ENCODE measurements around the gene NCOA7. TPM values are rescaled to one million over a fixed set of nuclear protein-coding genes. Genes with fewer than 3 reads are reported as not detected.

The NCOA7 gene
- total and polyA plus RNA-seq, 9 of the 15 experiments (the other 6 are each of a cell fraction or from before 2014, with no cell fraction given), result 5.8 to 14.6 (median 9.3) TPM

DNA sequence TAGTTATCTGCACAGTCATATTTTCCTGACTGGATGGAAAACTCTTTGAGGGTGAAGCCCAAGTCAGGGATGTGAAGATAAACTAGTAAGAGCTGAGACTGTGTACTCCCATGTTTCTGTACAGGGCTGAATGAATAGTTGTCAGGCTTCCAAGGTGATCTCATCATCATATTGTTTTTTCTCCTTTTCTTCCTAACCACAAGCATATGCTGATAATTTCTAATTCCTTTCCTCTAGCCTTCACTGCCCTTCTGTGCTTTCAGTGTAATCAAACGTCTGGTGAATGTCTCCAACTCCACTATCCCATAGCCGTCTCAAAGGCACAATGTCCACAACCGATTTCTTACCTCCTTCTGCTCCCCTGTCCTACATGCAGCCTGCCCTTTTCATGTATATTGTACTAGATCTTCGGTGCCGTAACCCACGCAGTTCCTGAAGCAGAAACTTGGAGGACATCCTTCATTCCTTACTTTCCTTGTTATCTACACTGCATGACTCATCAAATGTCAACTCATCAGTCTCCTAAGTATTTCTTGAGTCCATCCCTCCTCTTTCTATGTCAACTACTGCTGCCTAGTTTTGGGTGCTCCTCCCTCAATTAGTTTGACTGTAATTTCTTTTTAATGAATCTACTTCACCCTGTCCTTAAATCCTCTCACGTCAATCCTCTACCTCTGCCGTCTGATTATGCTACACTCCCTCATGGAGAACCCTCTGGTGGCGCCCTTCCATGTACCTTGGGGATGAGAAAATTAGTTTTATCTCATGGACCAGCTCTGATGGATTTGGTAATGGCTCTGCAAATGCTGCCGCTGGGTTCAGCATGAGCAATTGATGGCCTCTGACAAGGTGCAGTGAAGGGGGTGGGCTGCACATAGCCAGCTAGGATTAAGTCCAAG lies 21.9 kb downstream of the NCOA7 start (continued):
- TF ChIP-seq ARID3A (IDR thresholded peaks at IDR 0.05; ENCODE audit: borderline replicate concordance, low read depth, low read length) (no peak), RBFOX2 (IDR thresholded peaks at IDR 0.05; ENCODE audit: low read depth, low read length) (no peak), TBL1XR1 (IDR thresholded peaks at IDR 0.05; ENCODE audit: low read length in 2 of 2) (no peak), SMAD2 (IDR thresholded peaks at IDR 0.05; ENCODE audit: low read depth, low read length) (no peak), ZBTB17 (CRISPR knock-in tag; IDR thresholded peaks at IDR 0.05) (peak; percentile 80), HNRNPH1 (optimal IDR thresholded peaks at IDR 0.05; ENCODE audit: low read depth, low read length) (no peak), RBBP5 (IDR thresholded peaks at IDR 0.05; ENCODE audit: borderline replicate concordance, insufficient read depth, low read length, poor library complexity, severe bottlenecking) (peak; percentile 50), NBN (IDR thresholded peaks at IDR 0.05; ENCODE audit: low read depth) (peak; percentile 88), WHSC1 (IDR thresholded peaks at IDR 0.05; ENCODE audit: low read length) (no peak), IRF9 (tag; IDR thresholded peaks at IDR 0.05) (no peak), MEF2D (tag; conservative IDR thresholded peaks at IDR 0.05; ENCODE audit: low read depth) (peak; percentile 46; the same call in 1 of the 2 replicates)
- TF ChIP-seq, protein P1, sequence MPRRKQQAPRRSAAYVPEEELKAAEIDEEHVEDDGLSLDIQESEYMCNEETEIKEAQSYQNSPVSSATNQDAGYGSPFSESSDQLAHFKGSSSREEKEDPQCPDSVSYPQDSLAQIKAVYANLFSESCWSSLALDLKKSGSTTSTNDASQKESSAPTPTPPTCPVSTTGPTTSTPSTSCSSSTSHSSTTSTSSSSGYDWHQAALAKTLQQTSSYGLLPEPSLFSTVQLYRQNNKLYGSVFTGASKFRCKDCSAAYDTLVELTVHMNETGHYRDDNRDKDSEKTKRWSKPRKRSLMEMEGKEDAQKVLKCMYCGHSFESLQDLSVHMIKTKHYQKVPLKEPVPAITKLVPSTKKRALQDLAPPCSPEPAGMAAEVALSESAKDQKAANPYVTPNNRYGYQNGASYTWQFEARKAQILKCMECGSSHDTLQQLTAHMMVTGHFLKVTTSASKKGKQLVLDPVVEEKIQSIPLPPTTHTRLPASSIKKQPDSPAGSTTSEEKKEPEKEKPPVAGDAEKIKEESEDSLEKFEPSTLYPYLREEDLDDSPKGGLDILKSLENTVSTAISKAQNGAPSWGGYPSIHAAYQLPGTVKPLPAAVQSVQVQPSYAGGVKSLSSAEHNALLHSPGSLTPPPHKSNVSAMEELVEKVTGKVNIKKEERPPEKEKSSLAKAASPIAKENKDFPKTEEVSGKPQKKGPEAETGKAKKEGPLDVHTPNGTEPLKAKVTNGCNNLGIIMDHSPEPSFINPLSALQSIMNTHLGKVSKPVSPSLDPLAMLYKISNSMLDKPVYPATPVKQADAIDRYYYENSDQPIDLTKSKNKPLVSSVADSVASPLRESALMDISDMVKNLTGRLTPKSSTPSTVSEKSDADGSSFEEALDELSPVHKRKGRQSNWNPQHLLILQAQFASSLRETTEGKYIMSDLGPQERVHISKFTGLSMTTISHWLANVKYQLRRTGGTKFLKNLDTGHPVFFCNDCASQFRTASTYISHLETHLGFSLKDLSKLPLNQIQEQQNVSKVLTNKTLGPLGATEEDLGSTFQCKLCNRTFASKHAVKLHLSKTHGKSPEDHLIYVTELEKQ (CRISPR knock-in tag; IDR thresholded peaks at IDR 0.05), result no peak
